ENCODE measurements around the gene IQSEC3.

- TF ChIP-seq CTCF (IDR thresholded peaks at IDR 0.05) (no peak), POLR2A (IDR thresholded peaks at IDR 0.05) (no peak)
Measured at GRCh38 chr12:208813-209212, 142.2 kb downstream of the IQSEC3 start.

Measured in body of pancreas (tissue), 4 donors.